ENCODE results near the gene RAD51B.

GRCh38 chr14:68401855-68402254 lies 582.3 kb downstream of the RAD51B start:
- TF ChIP-seq TAF1 (IDR thresholded peaks at IDR 0.05; ENCODE audit: borderline replicate concordance, low read depth, low read length) (0 out of 2 replicates have a peak, but pooled peaks have one; percentile 31), POLR2A (IDR thresholded peaks at IDR 0.05; ENCODE audit: low read depth, low read length) (no peak), POLR2AphosphoS5 (IDR thresholded peaks at IDR 0.05; ENCODE audit: low read depth, low read length) (no peak)

All from GM12892 (cell line).